Measurements from ENCODE around the gene RSPH9.
"Not testable (repeated sequence)": the region's sequence is repeated elsewhere in the genome, so short reads cannot be mapped to it uniquely, and the experiment has no call there.

RSPH9 gene

GRCh38 chr6:43629505-43630300 is 15.1 kb upstream of the RSPH9 start:
- DNase-seq, result peak; percentile 94

- no peak for DNase-seq
Measured at GRCh38 chr6:43630980-43631619, 13.7 kb upstream of the RSPH9 start.

GRCh38 chr6:43633002-43633401 is 11.8 kb upstream of the RSPH9 start:
- not testable (repeated sequence) for DNase-seq

- no peak for DNase-seq
Measured at GRCh38 chr6:43634702-43635303, 10.0 kb upstream of the RSPH9 start.

- DNase-seq, result peak; percentile 93
Measured at GRCh38 chr6:43635387-43636307, 9.2 kb upstream of the RSPH9 start, which contains the start of gene MAD2L1BP. Gene MAD2L1BP, plus strand, starts transcription at chr6:43635840. Its CDS starts 36 bp downstream, at chr6:43635876.

- DNase-seq, result no peak
Measured at GRCh38 chr6:43636308-43636659, 8.6 kb upstream of the RSPH9 start.

- no peak for DNase-seq
Measured at GRCh38 chr6:43639984-43640800, 4.6 kb upstream of the RSPH9 start.

- no peak for DNase-seq
Measured at GRCh38 chr6:43645613-43645964, 753 bp downstream of the RSPH9 start.

GRCh38 chr6:43647613-43648012 is 2.8 kb downstream of the RSPH9 start:
- no peak for DNase-seq

GRCh38 chr6:43648248-43648647 is 3.4 kb downstream of the RSPH9 start:
- DNase-seq, result no peak

- not testable (repeated sequence) for DNase-seq
Measured at GRCh38 chr6:43652822-43653221, 8.0 kb downstream of the RSPH9 start.

- DNase-seq, result no peak
Measured at GRCh38 chr6:43657221-43657802, 12.5 kb downstream of the RSPH9 start.

- no peak for DNase-seq
Measured at GRCh38 chr6:43658161-43658560, 13.3 kb downstream of the RSPH9 start.

- DNase-seq, result not testable (repeated sequence)
Measured at GRCh38 chr6:43662948-43663347, 18.1 kb downstream of the RSPH9 start.

GRCh38 chr6:43665376-43665775 is 20.5 kb downstream of the RSPH9 start:
- DNase-seq, result no peak

- no peak for DNase-seq
Measured at GRCh38 chr6:43666196-43666920, 21.5 kb downstream of the RSPH9 start.

- peak; percentile 96 for DNase-seq
Measured at GRCh38 chr6:43667245-43668150, 22.7 kb downstream of the RSPH9 start.

- DNase-seq, result peak; percentile 69
Measured at GRCh38 chr6:43668151-43669028, 23.6 kb downstream of the RSPH9 start.

All from stimulated activated CD8-positive, alpha-beta memory T cell treated with anti-CD3 and anti-CD28 coated beads, Interleukin-4, amount 100 ng/mL, for 48 hours (primary cell).